ENCODE data around the gene OR51B2.
"Not testable (repeated sequence)": the region's sequence is repeated elsewhere in the genome, so short reads cannot be mapped to it uniquely, and the experiment has no call there.

The OR51B2 gene, protein sequence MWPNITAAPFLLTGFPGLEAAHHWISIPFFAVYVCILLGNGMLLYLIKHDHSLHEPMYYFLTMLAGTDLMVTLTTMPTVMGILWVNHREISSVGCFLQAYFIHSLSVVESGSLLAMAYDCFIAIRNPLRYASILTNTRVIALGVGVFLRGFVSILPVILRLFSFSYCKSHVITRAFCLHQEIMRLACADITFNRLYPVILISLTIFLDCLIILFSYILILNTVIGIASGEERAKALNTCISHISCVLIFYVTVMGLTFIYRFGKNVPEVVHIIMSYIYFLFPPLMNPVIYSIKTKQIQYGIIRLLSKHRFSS

GRCh38 chr11:5324197-5324596 lies at the start of gene OR51B2:
OR51B2 (minus strand) TSS chr11:5324297; CDS start chr11:5324297, 0 bp downstream.
- DNase-seq, result no peak

- peak; percentile 4 to 29 for DNase-seq
Measured at GRCh38 chr11:5369789-5370188, 45.7 kb upstream of the OR51B2 start.

DNA sequence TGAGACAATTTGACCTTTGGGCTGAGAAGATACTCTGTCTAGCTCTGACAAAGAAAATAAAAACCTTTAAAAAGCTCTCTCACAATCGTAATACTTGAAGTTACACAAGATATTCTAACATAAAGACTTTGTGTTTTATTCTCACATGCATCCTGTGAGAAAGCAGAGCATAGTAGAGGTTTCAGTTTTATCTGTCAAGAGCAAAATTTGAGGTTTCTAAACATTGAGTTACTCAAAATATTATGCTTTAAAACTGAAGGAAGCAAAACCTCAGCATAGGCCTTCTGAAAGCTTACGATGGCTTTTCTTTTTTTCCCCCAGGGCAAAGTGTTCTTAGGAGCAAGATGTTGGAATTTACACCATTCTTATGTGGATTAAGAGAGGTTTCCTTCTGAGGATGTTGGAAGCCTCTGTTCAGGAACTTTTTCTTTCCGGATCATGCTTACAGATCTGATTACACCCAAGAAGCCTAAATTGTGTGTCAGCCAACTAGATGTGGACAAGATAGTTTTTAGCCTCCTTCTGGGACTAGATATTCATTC lies 44.5 kb upstream of the OR51B2 start:
- DNase-seq, result no peak

DNA sequence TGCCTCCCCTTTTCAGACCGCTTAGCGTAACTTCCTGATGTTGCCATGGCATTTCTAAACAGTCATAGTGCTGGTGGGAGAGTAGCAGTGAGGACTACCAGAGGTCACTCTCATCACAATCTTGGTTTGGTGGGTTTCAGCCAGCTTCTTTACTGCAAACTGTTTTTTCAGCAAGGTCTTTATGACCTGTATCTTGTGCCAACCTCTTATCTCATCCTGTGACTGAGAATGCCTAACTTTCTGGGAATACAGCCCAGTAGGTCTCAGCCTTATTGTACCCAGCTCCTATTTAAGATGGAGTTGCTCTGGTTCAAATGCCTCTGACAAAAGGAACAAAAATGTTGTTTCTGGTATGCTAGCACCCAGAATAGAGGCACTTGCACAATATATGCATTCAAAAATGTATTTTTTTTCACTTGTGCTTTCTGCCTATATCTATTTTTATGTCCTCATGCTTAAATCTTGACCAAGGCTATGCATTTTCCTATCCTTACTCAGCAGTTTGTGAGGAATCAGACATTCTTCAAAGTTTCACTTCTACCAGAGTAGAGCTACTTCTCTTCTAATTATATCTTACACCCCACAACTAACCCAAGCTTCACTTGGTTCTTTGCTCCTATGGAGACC lies 43.5 kb upstream of the OR51B2 start:
- no peak for DNase-seq

DNA sequence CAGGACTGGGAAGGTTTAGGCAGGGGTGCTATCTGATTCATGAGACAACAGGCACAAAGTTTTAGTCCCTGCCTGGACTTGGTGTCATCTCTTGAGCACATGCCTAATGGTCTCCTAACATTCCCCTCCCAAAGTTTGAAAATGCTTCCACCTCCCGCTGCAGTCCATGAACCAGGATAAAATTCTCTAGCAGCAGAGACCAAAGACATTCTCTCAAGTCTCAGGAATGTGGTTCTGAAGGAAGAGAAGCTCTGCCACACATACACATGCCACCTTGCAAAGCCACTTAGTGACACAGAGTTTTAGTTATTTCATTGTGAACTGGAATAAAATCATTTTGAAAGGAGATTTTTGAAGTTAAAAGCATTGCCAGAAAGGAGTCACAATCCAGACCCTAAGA lies 42.8 kb upstream of the OR51B2 start:
- DNase-seq, result no peak

DNA sequence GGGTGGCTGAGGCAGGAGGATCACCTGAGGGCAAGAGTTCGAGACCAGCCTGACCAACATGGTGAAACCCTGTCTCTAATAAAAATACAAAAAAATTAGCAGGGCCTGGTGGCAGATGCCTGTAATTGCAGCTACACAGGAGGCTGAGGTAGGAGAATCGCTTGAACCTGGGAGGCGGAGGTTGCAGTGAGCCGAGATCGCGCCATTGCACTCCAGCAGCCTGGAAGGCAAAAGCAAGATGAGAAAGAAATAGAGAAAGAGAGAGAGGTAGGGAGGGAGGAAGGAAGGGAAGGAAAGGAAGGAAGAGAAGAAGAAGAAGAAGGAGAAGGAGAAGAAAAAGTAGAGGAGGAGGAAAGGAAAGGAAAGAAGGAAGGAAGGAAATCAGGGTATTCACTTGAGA lies 42.3 kb upstream of the OR51B2 start:
- not testable (repeated sequence) for DNase-seq

- DNase-seq, result peak; percentile 68 to 83
Measured at GRCh38 chr11:5364214-5364613, 40.1 kb upstream of the OR51B2 start.

DNA sequence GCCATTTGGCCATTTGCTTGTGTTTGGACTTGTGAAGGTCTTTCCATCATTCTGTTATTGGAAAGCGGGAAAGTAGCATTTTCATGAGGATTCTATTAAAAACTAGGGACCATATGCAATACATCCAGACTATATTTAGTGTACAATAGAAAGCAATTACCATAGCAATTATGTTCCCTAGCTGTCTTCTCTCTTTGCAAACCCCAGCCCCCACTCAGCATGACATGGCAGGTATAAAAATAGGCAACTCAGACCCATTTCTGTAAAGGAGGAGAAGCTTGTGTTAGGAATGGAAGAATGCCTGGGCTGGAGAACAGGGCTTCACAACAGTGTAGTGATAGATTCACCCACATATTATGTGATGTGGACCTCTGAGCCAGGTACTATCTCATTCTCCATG lies 39.6 kb upstream of the OR51B2 start:
- no peak for DNase-seq

- DNase-seq, result no peak
Measured at GRCh38 chr11:5362017-5362625, 38.0 kb upstream of the OR51B2 start.

DNA sequence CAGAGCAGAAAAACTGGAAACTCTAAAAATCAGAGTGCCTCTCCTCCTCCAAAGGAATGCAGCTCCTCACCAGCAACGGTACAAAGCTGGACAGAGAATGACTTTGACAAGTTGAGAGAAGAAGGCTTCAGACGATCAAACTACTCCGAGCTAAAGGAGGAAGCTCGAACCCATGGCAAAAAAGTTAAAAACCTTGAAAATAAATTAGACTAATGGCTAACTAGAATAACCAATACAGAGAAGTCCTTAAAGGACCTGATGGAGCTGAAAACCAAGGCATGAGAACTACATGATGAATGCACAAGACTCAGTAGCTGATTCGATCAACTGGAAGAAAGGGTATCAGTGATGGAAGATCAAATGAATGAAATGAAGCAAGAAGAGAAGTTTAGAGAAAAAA lies 31.9 kb upstream of the OR51B2 start:
- DNase-seq, result not testable (repeated sequence)

DNA sequence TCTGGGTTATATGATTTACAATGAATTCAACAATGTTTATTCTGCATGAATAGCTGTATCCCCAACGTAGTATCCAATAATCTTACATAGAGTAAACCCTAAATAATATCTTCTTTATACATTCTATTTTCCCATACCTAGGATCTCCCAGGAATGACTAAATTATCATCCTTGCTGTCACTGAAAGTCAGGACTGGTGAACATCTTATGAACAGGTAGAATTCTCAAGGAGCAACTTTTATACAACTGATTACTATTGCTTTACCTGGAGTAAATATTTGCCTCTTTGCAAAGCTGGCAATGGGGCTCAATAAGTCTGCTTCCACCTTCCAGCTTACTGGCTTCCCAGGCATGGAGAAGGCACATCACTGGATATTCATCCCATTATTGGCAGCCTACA lies 27.1 kb upstream of the OR51B2 start, which contains the start of gene OR51B6:
Gene OR51B6 (plus strand): TSS at position 301 of the 400 bp plus-strand sequence. CDS start 0 bp downstream, at position 301.
- DNase-seq, result no peak

GRCh38 chr11:5349550-5349949 lies 25.5 kb upstream of the OR51B2 start:
- DNase-seq, result no peak

- DNase-seq, result no peak
Measured at GRCh38 chr11:5348551-5349194, 24.6 kb upstream of the OR51B2 start.

DNA sequence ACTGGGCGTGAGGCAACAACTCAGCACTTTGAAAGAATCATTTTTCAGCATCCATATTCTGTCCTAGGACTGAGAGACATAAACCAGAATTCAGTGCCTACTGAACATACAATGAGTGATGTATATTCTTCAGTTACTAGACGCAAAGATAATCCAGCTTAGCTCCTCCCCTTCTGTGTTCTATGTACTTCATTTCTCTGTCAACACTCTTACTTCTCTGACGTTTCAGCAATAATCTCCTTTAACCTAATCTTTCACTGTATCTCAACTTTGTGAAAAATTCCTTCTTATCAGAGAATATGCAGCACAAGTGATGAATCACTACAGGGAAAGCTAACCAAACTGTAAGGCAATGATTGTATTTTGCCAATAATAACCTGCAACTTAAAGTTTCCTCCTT lies 21.7 kb upstream of the OR51B2 start:
- no peak for DNase-seq

- DNase-seq, result no peak
Measured at GRCh38 chr11:5343474-5344335, 19.6 kb upstream of the OR51B2 start, which contains the start of gene OR51B5. OR51B5 (minus strand) TSS chr11:5343524; CDS start chr11:5343524, 0 bp downstream.

DNA sequence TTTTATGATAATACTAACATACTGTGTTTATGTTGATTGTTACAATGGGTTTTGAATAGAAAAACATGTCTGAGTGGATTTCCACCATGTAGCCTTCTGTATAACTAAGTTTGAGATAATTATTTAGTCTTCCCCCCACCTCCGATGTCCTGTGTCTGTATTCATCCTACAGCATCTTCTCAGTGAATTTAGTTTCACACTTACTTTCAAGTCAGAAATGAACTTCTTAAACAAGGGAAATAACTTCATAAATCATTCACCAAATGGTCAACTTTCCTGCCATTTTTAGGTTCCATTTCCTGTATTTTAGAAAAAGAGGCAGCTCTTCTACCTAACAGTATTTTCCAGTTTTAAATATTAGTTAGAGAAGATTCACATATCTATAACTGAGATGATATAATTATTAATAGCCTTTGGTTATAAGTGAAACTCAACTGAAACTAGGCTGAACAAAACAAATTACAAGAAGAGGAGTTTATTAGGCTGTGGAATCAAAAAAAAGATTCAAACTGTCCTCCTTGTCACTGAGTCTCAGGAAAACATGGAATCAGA lies 15.8 kb upstream of the OR51B2 start:
- no peak for DNase-seq

- DNase-seq, result not testable (repeated sequence)
Measured at GRCh38 chr11:5337253-5337652, 13.2 kb upstream of the OR51B2 start.

DNA sequence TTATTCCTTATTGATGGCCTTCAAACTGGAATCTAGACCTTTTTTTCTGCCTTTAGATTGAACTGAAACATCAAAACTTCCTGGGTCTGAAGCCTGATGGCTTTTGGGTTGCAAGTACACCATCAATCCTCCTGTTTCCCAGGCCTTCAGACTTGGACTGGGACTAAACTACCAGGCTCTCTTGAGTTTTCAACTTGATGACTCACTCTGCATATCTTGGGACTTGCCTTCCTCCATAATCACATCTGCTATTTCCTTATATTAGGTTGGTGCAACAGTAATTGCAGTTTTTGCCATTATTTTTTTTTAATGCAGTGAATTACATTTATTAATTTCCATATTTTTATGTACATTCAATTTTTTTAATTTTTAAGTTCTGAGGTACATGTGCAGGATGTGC lies 12.2 kb upstream of the OR51B2 start:
- DNase-seq, result no peak

DNA sequence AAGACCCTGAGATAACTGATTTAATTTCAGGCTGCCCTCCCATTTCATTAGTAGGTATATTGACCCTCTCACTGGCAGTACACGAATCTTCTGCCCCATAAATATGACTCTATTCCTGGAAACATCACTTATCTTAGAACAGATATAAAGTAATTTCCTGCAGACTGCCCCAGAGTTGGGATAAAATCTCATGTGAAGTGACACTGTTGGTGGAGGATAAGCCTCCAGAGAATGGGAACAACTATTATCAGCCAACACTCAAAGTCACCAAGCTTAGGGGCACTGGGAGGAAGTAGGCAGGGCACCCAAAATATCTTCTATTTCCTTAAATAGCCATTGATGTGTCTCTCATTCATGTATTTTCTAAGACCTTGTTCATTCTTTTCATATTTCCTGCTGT lies 11.1 kb upstream of the OR51B2 start:
- no peak for DNase-seq

DNA sequence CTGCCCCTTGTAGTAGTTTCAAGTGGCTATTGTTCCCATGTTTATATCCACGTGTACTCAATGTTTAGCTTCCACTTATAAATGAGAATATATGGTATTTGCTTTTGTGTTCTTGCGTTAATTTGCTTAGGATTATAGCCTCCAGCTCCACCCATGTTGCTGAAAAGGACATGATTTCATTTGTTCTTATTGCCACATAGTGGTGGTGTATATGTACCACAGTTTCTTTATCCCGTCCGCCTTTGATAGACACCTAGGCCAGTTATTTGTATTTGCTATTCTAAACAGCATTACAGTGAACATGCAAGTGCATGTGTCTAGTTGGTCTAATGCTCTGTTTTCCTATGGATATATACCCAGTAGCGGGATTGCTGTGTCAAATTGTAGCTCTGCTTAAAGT lies 6.8 kb downstream of the OR51B2 start:
- DNase-seq, result no peak

DNA sequence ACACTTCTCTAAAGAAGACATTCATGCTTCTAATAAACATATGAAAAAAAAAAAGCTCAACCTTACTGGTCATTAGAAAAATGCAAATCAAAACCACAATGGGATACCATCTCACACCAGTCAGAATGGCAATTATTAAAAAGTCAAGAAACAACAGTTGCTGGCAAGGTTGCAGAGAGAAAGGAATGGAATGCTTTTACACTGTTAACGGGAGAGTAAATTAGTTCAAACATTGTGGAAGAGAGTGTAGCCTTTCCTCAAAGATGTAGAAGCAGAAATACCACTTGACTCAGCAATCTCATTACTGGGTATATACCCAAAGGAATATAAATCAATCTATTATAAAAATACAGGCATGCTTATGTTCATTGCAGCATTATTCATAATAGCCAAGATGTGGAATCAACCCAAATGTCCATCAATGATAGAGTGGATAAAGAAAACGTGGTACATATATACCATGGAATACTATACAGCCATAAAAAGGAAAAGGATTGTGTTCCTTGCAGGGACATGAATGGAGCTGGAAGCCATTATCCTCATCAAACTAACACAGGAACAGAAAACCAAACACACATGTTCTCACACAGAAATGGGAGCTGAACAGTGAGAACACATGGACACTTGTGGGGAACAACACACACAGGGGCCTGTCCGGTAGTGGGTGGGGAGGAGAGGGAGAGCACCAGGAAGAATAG lies 10.6 kb downstream of the OR51B2 start:
- DNase-seq, result not testable (repeated sequence)
